K562 (cell line): Measurements from ENCODE around the gene SRCIN1. TPM values are rescaled to one million over a fixed set of nuclear protein-coding genes. Genes with fewer than 3 reads are reported as not detected.

Experiments used
- ATAC-seq: fragments of 200-7000 bp; cut with Tn5 transposase; 3 replicates; pipeline ENCODE4 v1.9.1; 2020; ENCODE audit warnings: moderate library complexity
- BruUV-seq: library from RNA; stranded (reverse); fragments of 400-500 nt; replicated peaks from 2 replicates; lab custom pipeline; 2021; lab: Mats Ljungman, UMichigan
- CTCF ChIA-PET: fragments of 300-600 bp; formaldehyde crosslinking; extraction: SDS; loops from one replicate; lab custom pipeline; 2021; ENCODE audit warnings: low intra/inter-chr PET ratio; lab: Yijun Ruan, JAX
- POLR2A ChIA-PET: fragments of 300-600, 350-650 bp; sonication (Branson Sonifier 250); formaldehyde crosslinking; extraction: SDS; loops from one replicate; lab custom pipeline; 2021; ENCODE audit warnings: antibody characterized with exemption, inconsistent platforms; lab: Yijun Ruan, JAX
- DNase-seq, 4 experiments: peaks; one replicate each; pipeline versions ENCODE4 v3.0.0 to v3.0.0-alpha.2; 2011 to 2018; ENCODE audit warnings: low spot score in 3 of 4, mixed read lengths in 3 of 4; ENCODE audit errors: extremely low read depth in 1 of 4
- FAIRE-seq: peaks from 2 replicates; lab custom pipeline; 2011; peaks lifted over from hg19 to GRCh38; lab: Jason Lieb, UNC
- H2AFZ ChIP-seq: 2 replicates; pipeline ENCODE4 v1.6.0; 2011; ENCODE audit warnings: low read depth, low read length, control low read depth, inconsistent platforms
- H3K27ac ChIP-seq: fragments of 200-600 bp; 3 replicates; pipeline ENCODE4 v1.8.0; 2011; ENCODE audit warnings: low read depth, mild to moderate bottlenecking, control low read depth, inconsistent platforms, low read length, moderate library complexity, mixed read lengths; ENCODE audit errors: extremely low read depth
- H3K27me3 ChIP-seq, 2 experiments: fragments of 300-600 bp in 1 of 2; 2 replicates in 1 of 2; 3 replicates in 1 of 2; pipeline versions ENCODE4 v1.6.0 to v1.8.0; 2011; ENCODE audit warnings: inconsistent platforms in 2 of 2, low read length in 2 of 2, mild to moderate bottlenecking in 1 of 2, mixed read lengths in 1 of 2, moderate library complexity in 1 of 2; ENCODE audit not compliant: control insufficient read depth in 2 of 2, insufficient read depth in 2 of 2
- H3K36me3 ChIP-seq: fragments of 300-600 bp; 3 replicates; pipeline ENCODE4 v1.8.0; 2011; ENCODE audit warnings: mild to moderate bottlenecking, low read length, inconsistent platforms; ENCODE audit not compliant: control insufficient read depth, insufficient read depth
- H3K4me1 ChIP-seq, 2 experiments: fragments of 200-600 bp in 1 of 2; replicated peaks in 1 of 2; 2 replicates in 1 of 2; 3 replicates in 1 of 2; pipeline versions ENCODE4 v1.5.1 to v1.8.0; 2011; ENCODE audit warnings: inconsistent platforms in 2 of 2, low read length in 2 of 2, mild to moderate bottlenecking in 1 of 2, mixed read lengths in 1 of 2, moderate library complexity in 1 of 2; ENCODE audit not compliant: control insufficient read depth in 2 of 2, insufficient read depth in 2 of 2
- H3K4me2 ChIP-seq: 2 replicates; pipeline ENCODE4 v1.6.1; 2011; ENCODE audit warnings: low read length, control low read depth, inconsistent platforms, mixed read lengths; ENCODE audit not compliant: insufficient read depth
- H3K4me3 ChIP-seq: fragments of 200-600 bp; sonication (generic), shearing (Covaris generic); 2 replicates; pipeline ENCODE4 v1.5.1; 2016; ENCODE audit warnings: control low read depth, inconsistent platforms
- H3K79me2 ChIP-seq: fragments of 200-600 bp; 3 replicates; pipeline ENCODE4 v1.8.0; 2011; ENCODE audit warnings: low read length, inconsistent platforms; ENCODE audit not compliant: control insufficient read depth, insufficient read depth
- H3K9ac ChIP-seq, 2 experiments: 2 replicates each; pipeline versions ENCODE4 v1.6.0 to v1.6.1; 2011; ENCODE audit warnings: low read depth in 2 of 2, low read length in 2 of 2, control low read depth in 1 of 2, inconsistent platforms in 1 of 2, mild to moderate bottlenecking in 1 of 2, mixed read lengths in 1 of 2; ENCODE audit not compliant: insufficient read depth in 1 of 2
- H3K9me1 ChIP-seq: one replicate; pipeline ENCODE4 v1.6.0; 2011; ENCODE audit warnings: inconsistent platforms, mild to moderate bottlenecking, low read length, moderate library complexity; ENCODE audit not compliant: control insufficient read depth, insufficient read depth
- H3K9me3 ChIP-seq: replicated peaks from 2 replicates; pipeline ENCODE4 v1.5.1; 2011; ENCODE audit warnings: low read depth, low read length, inconsistent platforms; ENCODE audit not compliant: control insufficient read depth, insufficient read depth
- H4K20me1 ChIP-seq: replicated peaks from 2 replicates; pipeline ENCODE4 v1.6.1; 2011; ENCODE audit warnings: low read length, inconsistent platforms, mixed read lengths; ENCODE audit not compliant: control insufficient read depth, insufficient read depth
- ARHGAP35 ChIP-seq: fragments of 450-650 bp; IDR thresholded peaks from 2 replicates; pipeline ENCODE4 v1.6.1; 2018; ENCODE audit not compliant: partially characterized antibody
- E2F6 ChIP-seq, 2 experiments: IDR thresholded peaks; 2 replicates each; pipeline ENCODE4 v1.6.1; 2011; ENCODE audit warnings: borderline replicate concordance in 1 of 2, control low read depth in 1 of 2, low read depth in 1 of 2, low read length in 1 of 2, mild to moderate bottlenecking in 1 of 2, mixed read lengths in 1 of 2, moderate library complexity in 1 of 2; ENCODE audit not compliant: insufficient read depth in 1 of 2, insufficient read length in 1 of 2, poor library complexity in 1 of 2, severe bottlenecking in 1 of 2; ENCODE audit errors: extremely low read depth in 1 of 2
- GATA2 ChIP-seq: sonication (generic); formaldehyde crosslinking; IDR thresholded peaks from 2 replicates; pipeline ENCODE4 v1.4.0; 2020; ENCODE audit warnings: mild to moderate bottlenecking, missing genetic modification reagents
- HDAC2 ChIP-seq: fragments of 450-650 bp; IDR thresholded peaks from 2 replicates; pipeline ENCODE4 v1.6.1; 2016; ENCODE audit warnings: mild to moderate bottlenecking
- L3MBTL2 ChIP-seq: fragments of 450-650 bp; IDR thresholded peaks from 2 replicates; pipeline ENCODE4 v1.6.1; 2016; ENCODE audit warnings: mild to moderate bottlenecking, moderate library complexity
- NCOA6 ChIP-seq: fragments of 450-650 bp; IDR thresholded peaks from 2 replicates; pipeline ENCODE4 v1.6.1; 2017; ENCODE audit warnings: mild to moderate bottlenecking
- NFIC ChIP-seq: fragments of 450-650 bp; IDR thresholded peaks from 2 replicates; pipeline ENCODE4 v1.6.1; 2017; ENCODE audit warnings: mild to moderate bottlenecking, inconsistent platforms
- POLR2G ChIP-seq: fragments of 200-400 bp; formaldehyde crosslinking; IDR thresholded peaks from 2 replicates; pipeline ENCODE4 v1.6.1; 2017; ENCODE audit warnings: low read depth, mild to moderate bottlenecking, antibody characterized with exemption, low read length, moderate library complexity
- RBFOX2 ChIP-seq: fragments of 200-400 bp; formaldehyde crosslinking; IDR thresholded peaks from 2 replicates; pipeline ENCODE4 v1.6.1; 2017; ENCODE audit warnings: low read depth, mild to moderate bottlenecking, low read length, moderate library complexity
- SMARCE1 ChIP-seq: fragments of 450-650 bp; IDR thresholded peaks from 2 replicates; pipeline ENCODE4 v1.7.1; 2016; ENCODE audit warnings: mild to moderate bottlenecking
- TBP ChIP-seq: optimal IDR thresholded peaks from 2 replicates; pipeline ENCODE3; 2011; ENCODE audit warnings: low read depth, low read length, improper control_type of control experiment
- ZFX ChIP-seq: sonication (generic); formaldehyde crosslinking; IDR thresholded peaks from 2 replicates; pipeline ENCODE4 v1.8.0; 2022; ENCODE audit warnings: mild to moderate bottlenecking, missing genetic modification reagents, moderate library complexity
- ZNF592 ChIP-seq: fragments of 450-650 bp; IDR thresholded peaks from 2 replicates; pipeline ENCODE4 v1.6.1; 2017; ENCODE audit warnings: antibody characterized with exemption, mild to moderate bottlenecking
- WGBS: fragments of 100-300 bp; shearing (Covaris generic); methylation state at CpG from one replicate; pipeline ENCODE4 v1.1.6; 2016; ENCODE audit warnings: low coverage, mixed read lengths; ENCODE audit not compliant: insufficient coverage; ENCODE audit errors: missing lambda C conversion rate; 5-methylcytosine and 5-hydroxymethylcytosine counted together
- in situ Hi-C: fragments of 300-500 bp; cut with MboI; formaldehyde crosslinking; loops from 4 replicates; pipeline ENCODE4 v1.15.0; 2018; ENCODE audit warnings: inconsistent platforms, mixed read lengths
- intact Hi-C: fragments of 100-400 bp; cut with micrococcal nuclease; formaldehyde crosslinking; loops from 2 replicates; pipeline ENCODE4 v1.14.2; 2022
- polyA plus RNA-seq, 8 experiments: library from polyadenylated mRNA; depleted of rRNA in 4 of 8; stranded (reverse) in 5 of 8; unstranded in 3 of 8; fragments of >200 nt; fragmentation: Nextera tagmentation in 2 of 8; fragmentation: Illumina TruSeq in 1 of 8; extraction: Ambion mirVana in 2 of 8; extraction: Trizol in 1 of 8; gene quantifications; 2 replicates each; pipeline versions ENCODE4 v1.2.1 to v1.2.3, GENCODE V29; 2011 to 2014; ENCODE audit warnings: inconsistent platforms in 1 of 8, missing spikeins in 1 of 8
- total RNA-seq, 7 experiments: library from RNA; depleted of rRNA in 6 of 7; stranded (reverse); fragments of >200 nt in 6 of 7; fragmentation: Illumina TruSeq in 2 of 7; extraction: Trizol in 2 of 7; gene quantifications; 2 replicates each; pipeline versions ENCODE4 v1.2.1 to v1.2.3, GENCODE V29; 2011 to 2021; ENCODE audit warnings: low replicate concordance in 1 of 7

SRCIN1 gene
- total and polyA plus RNA-seq, 9 of the 15 experiments (the other 6 are each of a cell fraction or from before 2014, with no cell fraction given), result 0.09 to 0.33 (median 0.13) TPM; not detected in 6

- TF ChIP-seq ZNF592, result 0 out of 2 replicates have a peak, but pooled peaks have one; percentile 23
- TF ChIP-seq, all 486 proteins: peak for 11
These were observed 95.2 kb downstream of the SRCIN1 start (continued) for GRCh38 chr17:38510421-38511149.

GRCh38 chr17:38509772-38510420 is 95.9 kb downstream of the SRCIN1 start:
- no peaks in the 10 kb centered on the region for H3K9me3 ChIP-seq
- H2AFZ ChIP-seq, result peak overlapping the region; percentile 76
- FAIRE-seq (no peak), ATAC-seq (peak; percentile 49), DNase-seq (peak in 2 of 4 experiments; percentile 55 to 57)
- in situ Hi-C loops, result loop anchor here (5.0 kb wide), 1 partner anchor 152 kb away; no protein-coding TSS in a partner anchor
- peaks cover 3 to 35% of the 10 kb centered on the region in 2 experiments; a peak in 3 of 5 replicates for H3K27me3 ChIP-seq
- peak overlapping the region; percentile 9 for H3K4me3 ChIP-seq
- H3K79me2 ChIP-seq, result no peaks in the 10 kb centered on the region
- peak overlapping the region; percentile 47; the same call in 1 of the 2 replicates for H3K4me2 ChIP-seq
- no peak overlapping the region for H3K27ac ChIP-seq
- CTCF ChIA-PET, result interaction anchor here (0.7 to 1.5 kb wide), 4 partner anchors 17 to 242 kb away, joined by 3 to 9 read pairs (median 3); no protein-coding TSS in a partner anchor
- peaks cover 8% of the 10 kb centered on the region for H4K20me1 ChIP-seq
- 2% methylated on average over 59 of the region's 80 CpGs for WGBS
- peaks cover 0 to 22% of the 10 kb centered on the region in 2 experiments; a peak in 2 of 5 replicates for H3K4me1 ChIP-seq
- H3K9me1 ChIP-seq, result no peaks in the 10 kb centered on the region
- POLR2A ChIA-PET, result interaction anchor here (0.6 kb wide), 2 partner anchors 20 to 114 kb away, joined by 5 read pairs; no protein-coding TSS in a partner anchor
- BruUV-seq, result no TSS peak
- peak overlapping the region in 1 of 2 experiments; percentile 78; a peak in 2 of 4 replicates for H3K9ac ChIP-seq
- no peaks in the 10 kb centered on the region for H3K36me3 ChIP-seq
- intact Hi-C loops, result no loop called here
- TF ChIP-seq POLR2G, result peak; percentile 55; the same call in 1 of the 2 replicates
- TF ChIP-seq SMARCE1, result 0 out of 2 replicates have a peak, but pooled peaks have one; percentile 7
- peak; percentile 35 for TF ChIP-seq NFIC
- peak; percentile 20 to 66 for TF ChIP-seq E2F6 (IDR thresholded peaks at IDR 0.05; ENCODE audit: borderline replicate concordance in 1 of 2, extremely low read depth in 1 of 2, insufficient read depth in 1 of 2, insufficient read length in 1 of 2, low read depth in 1 of 2, low read length in 1 of 2, poor library complexity in 1 of 2, severe bottlenecking in 1 of 2)
- TF ChIP-seq RBFOX2, result peak; percentile 73
- no peak for TF ChIP-seq HDAC2
- no peak for TF ChIP-seq GATA2 (CRISPR knock-in tag)
- TF ChIP-seq ARHGAP35, result no peak
- no peak for TF ChIP-seq TBP
- TF ChIP-seq NCOA6, result peak; percentile 61; the same call in 1 of the 2 replicates
- peak; percentile 88 for TF ChIP-seq L3MBTL2
- peak; percentile 13; the same call in 1 of the 2 replicates for TF ChIP-seq ZFX (CRISPR knock-in tag)
